Testis (tissue), 2 donors: ENCODE results near the gene ARID1B.

Source experiments
- POLR2A ChIP-seq: fragments of 450-650 bp; IDR thresholded peaks from one replicate; pipeline ENCODE4 v1.6.1; 2017; ENCODE audit warnings: antibody characterized with exemption, mild to moderate bottlenecking, moderate library complexity
- TF ChIP-seq, protein P1 (sequence below), 3 experiments: fragments of 450-650 bp in 2 of 3; fragments of 200-600 bp in 1 of 3; sonication (generic) in 1 of 3; IDR thresholded peaks; one replicate each; pipeline ENCODE4 v1.5.1; 2016 to 2019; ENCODE audit warnings: antibody characterized with exemption in 3 of 3, mild to moderate bottlenecking in 2 of 3, moderate library complexity in 1 of 3

DNA sequence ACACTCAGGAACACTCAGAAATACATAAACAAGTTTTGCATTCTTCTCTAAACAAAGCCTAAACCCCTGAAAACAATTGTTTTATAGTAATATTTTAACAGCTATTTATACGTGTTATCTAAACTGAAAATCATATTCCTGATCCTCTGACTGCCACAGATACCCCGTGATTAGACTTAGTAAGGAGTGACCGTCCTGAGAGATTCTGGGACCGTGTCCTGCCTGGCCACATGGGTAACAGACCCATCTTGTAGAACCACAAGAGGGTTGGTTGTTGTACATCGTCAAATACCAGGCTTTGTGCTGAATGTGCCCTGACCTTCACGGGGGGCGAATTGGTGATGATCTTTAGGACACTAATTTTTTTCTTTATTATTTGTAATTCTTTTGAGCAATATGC lies 331.7 kb downstream of the ARID1B start:
- TF ChIP-seq, protein P1, sequence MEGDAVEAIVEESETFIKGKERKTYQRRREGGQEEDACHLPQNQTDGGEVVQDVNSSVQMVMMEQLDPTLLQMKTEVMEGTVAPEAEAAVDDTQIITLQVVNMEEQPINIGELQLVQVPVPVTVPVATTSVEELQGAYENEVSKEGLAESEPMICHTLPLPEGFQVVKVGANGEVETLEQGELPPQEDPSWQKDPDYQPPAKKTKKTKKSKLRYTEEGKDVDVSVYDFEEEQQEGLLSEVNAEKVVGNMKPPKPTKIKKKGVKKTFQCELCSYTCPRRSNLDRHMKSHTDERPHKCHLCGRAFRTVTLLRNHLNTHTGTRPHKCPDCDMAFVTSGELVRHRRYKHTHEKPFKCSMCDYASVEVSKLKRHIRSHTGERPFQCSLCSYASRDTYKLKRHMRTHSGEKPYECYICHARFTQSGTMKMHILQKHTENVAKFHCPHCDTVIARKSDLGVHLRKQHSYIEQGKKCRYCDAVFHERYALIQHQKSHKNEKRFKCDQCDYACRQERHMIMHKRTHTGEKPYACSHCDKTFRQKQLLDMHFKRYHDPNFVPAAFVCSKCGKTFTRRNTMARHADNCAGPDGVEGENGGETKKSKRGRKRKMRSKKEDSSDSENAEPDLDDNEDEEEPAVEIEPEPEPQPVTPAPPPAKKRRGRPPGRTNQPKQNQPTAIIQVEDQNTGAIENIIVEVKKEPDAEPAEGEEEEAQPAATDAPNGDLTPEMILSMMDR (IDR thresholded peaks at IDR 0.05), result no peak
- TF ChIP-seq POLR2A, result no peak
